ENCODE measurements around the gene FKBP5.
"Not testable (repeated sequence)": the region's sequence is repeated elsewhere in the genome, so short reads cannot be mapped to it uniquely, and the experiment has no call there.

Gene FKBP5

DNA sequence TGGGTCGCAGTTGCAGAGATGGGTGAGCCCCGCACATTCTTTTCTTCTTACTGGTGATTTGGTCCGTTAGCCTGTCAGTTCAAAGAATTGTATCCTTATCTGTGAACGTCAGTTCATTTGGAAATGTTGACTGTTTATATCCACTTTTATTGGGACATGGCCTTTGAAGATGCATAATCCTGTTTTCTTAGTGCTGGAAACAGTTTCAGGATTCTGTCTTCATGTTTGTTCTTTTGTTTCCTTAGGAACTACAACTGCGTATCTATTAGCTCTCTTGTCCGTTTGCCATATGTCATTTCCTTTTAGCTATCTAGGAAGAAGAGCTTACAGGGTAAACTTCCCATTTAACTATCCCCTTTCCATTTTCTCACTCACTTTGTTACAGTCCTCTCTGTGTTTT lies 141.0 kb downstream of the FKBP5 start:
- DNase-seq (ENCODE audit: low read depth) = peak; percentile 52
- H3K4me3 ChIP-seq (replicated peaks; ENCODE audit: low read depth, low read length) = no peak overlapping the region
- TF ChIP-seq, protein P1, sequence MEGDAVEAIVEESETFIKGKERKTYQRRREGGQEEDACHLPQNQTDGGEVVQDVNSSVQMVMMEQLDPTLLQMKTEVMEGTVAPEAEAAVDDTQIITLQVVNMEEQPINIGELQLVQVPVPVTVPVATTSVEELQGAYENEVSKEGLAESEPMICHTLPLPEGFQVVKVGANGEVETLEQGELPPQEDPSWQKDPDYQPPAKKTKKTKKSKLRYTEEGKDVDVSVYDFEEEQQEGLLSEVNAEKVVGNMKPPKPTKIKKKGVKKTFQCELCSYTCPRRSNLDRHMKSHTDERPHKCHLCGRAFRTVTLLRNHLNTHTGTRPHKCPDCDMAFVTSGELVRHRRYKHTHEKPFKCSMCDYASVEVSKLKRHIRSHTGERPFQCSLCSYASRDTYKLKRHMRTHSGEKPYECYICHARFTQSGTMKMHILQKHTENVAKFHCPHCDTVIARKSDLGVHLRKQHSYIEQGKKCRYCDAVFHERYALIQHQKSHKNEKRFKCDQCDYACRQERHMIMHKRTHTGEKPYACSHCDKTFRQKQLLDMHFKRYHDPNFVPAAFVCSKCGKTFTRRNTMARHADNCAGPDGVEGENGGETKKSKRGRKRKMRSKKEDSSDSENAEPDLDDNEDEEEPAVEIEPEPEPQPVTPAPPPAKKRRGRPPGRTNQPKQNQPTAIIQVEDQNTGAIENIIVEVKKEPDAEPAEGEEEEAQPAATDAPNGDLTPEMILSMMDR (IDR thresholded peaks at IDR 0.05; ENCODE audit: low read length, missing control alignments) = no peak

DNA sequence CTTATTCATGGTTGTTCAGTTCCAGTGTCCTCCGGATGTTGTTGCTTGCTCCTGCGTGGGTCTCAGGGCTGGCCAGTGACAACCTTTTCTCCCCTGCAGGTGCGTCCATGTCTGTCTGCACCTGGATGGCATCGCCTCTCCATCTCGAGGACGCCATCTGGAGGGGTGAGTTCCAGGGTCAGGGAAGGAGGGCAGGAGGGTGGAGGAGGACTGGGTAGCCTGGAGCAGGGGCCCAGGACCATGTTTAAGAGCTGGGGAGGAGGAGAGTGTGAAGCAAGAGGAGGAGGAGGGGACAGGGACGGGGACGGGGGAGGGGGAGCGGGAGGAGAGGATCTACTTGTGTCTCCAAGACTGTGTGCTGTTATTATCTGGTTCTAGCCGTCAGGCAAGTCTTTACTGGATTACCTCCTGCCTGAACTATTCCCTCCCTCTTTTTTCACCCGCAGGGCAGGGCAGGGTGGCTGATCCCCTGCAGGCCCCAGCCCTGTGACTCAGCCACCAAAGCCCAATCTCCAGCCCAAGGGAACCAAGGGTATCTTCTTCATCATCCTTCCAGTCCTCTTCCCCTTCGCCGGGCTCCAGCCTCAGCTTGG lies 143.8 kb downstream of the FKBP5 start:
- no peak overlapping the region for H3K4me3 ChIP-seq (replicated peaks; ENCODE audit: low read depth, low read length)
- no peak for DNase-seq (ENCODE audit: low read depth)
- TF ChIP-seq, protein P1 (IDR thresholded peaks at IDR 0.05; ENCODE audit: low read length, missing control alignments) = no peak

DNA sequence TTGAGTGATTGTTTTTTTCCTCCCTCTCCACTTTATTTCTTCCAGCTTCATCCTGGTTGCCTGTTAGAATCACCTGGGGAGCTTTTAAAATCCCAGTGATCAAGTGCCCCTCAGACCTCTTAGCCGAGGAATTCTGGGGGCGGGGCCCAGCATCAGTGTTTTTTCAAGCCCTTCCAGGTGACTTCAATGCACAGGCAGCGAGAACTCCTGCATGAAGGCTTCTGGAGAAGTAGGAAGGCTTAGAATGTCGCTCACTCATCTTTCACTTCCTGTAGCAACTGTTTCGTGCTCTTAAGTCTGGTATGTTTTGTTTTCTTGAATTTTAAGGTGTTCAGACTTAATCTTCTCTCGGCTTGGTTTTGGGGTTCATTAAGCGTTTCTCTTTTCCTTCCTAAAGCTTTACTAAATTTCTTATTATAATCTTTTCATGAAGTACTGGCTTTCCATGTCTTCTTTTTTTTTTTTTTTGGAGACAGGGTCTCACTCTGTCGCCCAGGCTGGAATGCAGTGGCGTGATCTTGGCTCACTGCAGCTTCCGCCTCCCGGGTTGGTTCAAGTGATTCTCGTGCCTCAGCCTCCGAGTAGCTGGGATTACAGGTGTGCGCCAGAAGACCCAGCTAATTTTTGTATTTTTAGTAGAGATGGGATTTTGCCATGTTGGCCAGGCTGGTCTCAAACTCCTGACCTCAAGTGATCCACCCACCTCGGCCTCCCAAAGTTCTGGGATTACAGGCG lies 145.1 kb downstream of the FKBP5 start:
- no peak overlapping the region for H3K4me3 ChIP-seq (replicated peaks; ENCODE audit: low read depth, low read length)
- TF ChIP-seq, protein P1 (IDR thresholded peaks at IDR 0.05; ENCODE audit: low read length, missing control alignments) = no peak
- no peak for DNase-seq (ENCODE audit: low read depth)

DNA sequence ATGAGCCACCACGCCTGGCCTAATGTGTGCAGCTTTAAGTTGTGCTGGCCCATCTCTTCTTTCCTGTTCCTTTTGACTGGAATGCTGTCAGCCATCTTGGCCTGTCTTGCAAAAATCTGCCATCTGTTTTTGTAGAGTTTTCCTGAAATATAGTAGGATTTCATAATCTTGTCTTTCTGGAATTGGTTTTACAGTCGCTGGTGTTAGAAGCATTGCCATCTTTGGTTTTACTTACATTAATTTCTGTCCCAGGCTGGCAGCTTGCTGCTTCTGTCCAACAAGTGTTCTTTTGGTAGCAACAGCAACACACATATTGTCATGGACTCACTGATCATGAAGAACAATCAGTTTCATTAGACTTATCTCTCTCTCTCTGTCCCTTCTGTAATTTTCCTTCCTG lies 146.9 kb downstream of the FKBP5 start:
- no peak overlapping the region for H3K4me3 ChIP-seq (replicated peaks; ENCODE audit: low read depth, low read length)
- DNase-seq (ENCODE audit: low read depth) = no peak
- TF ChIP-seq, protein P1 (IDR thresholded peaks at IDR 0.05; ENCODE audit: low read length, missing control alignments) = no peak

DNA sequence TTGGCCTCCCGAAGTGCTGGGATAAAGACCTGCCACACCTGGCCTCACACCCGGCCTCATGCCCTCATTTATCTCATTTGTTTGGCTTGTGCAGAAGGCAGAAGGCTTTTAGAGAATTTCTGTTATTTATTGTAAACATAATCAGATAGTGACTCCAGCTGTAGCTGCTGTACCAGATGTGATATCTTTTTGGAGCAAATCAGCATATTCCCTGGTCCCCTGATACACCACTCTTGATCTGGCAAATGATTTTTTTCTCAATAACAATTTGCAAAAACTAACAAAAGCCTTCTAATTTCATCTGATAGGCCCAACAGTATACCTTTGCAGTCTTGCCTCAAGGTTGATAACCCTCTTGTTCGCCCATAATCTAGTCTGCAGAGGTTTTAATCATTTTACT lies 149.5 kb downstream of the FKBP5 start:
- DNase-seq (ENCODE audit: low read depth) = no peak
- H3K4me3 ChIP-seq (replicated peaks; ENCODE audit: low read depth, low read length) = no peak overlapping the region
- TF ChIP-seq, protein P1 (IDR thresholded peaks at IDR 0.05; ENCODE audit: low read length, missing control alignments) = no peak

DNA sequence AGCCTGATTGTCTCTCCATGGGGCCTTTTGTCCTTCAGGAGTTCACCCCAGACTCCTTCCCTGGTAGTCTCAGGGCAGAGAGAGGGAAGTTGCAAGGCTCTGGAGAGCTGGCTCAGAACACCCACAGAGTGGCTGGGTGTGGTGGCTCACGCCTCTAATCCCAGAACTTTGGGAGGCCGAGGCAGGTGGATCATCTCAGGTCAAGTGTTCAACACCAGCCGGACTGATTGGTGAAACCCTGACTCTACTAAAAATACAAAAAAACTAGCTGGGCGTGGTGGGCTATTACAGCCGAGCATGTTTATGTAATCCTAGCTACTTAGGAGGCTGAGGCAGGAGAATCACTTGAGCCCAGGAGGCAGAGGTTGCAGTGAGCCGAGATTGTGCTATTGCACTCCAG lies 152.9 kb downstream of the FKBP5 start:
- DNase-seq (ENCODE audit: low read depth); H3K4me3 ChIP-seq (replicated peaks; ENCODE audit: low read depth, low read length): not testable (repeated sequence)

DNA sequence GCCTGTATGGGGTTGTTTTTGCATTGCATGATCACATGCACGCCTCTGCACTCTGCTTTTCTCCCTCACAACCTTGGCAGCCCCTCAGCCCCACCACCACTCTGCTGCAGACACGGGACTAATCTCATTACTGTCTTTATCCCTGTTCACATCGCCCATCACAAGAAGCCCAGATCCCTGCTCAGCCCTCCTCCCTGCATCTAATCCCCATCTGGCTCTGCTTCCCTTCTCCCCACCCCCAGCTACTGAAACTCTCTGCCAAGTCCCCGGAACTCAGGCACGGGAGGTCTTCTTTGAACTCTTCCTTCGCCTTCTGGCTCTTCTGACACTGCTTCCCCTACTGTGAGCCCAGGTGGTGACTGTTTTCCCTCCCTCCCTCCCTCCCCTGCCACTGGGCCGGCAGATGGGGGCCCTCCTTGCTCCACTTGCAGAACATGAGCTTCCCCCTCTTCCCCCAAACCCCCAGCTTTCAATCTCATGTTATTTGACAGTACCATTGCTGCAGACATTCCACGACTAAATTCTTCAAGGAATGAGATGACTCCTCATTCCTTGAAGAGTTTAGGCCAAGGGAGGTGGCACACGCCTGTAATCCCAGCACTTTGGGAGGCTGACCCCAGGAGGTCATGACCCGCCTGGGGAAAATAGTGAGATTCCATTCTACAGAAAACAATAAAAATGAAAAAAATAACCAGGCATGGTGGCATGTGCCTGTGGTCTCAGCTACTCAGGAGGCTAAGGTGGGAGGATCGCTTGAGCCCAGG lies 154.1 kb downstream of the FKBP5 start:
- H3K4me3 ChIP-seq (replicated peaks; ENCODE audit: low read depth, low read length) = no peak overlapping the region
- no peak for DNase-seq (ENCODE audit: low read depth)
- TF ChIP-seq, protein P1 (IDR thresholded peaks at IDR 0.05; ENCODE audit: low read length, missing control alignments) = no peak
